GM19328 (cell line): Measurements from ENCODE around the gene NUDCD3.

Experiments
- ATAC-seq: cut with Tn5 transposase; IDR thresholded peaks from one replicate; pipeline ENCODE4 v1.9.1; 2021; ENCODE audit warnings: mild to moderate bottlenecking, moderate library complexity; ENCODE audit not compliant: unreplicated experiment

Gene NUDCD3

DNA sequence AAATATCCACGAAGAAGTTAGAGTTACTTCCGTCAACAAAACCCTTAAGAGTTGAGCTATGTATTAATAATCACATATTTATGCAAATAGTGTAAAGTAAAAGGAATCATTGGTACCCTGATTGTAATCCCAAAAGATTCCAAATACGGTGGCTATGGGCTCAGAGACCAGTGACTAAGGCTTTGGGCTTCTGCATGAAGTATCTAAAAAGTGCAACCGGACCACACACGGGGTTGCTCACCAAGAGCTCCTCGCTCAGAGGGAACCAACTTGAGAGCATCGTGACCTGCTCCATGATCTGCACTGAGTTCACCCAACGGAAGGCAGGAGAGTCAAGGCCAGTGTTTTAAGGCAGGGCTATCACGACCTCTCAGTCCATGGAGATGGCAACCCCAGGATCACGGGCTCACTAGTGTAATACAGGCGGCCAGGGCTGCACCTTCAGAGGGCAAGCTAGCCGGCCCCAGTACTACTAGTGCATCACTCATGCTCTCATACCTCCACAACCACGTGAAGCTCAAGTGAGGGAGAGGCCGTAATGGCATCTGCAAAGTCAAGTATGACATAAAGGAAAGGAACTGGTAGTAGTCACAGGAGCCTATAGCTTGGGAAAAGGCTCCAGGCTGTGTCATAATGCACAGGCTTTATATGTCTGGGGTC lies 87.9 kb downstream of the NUDCD3 start:
- ATAC-seq, result no peak

DNA sequence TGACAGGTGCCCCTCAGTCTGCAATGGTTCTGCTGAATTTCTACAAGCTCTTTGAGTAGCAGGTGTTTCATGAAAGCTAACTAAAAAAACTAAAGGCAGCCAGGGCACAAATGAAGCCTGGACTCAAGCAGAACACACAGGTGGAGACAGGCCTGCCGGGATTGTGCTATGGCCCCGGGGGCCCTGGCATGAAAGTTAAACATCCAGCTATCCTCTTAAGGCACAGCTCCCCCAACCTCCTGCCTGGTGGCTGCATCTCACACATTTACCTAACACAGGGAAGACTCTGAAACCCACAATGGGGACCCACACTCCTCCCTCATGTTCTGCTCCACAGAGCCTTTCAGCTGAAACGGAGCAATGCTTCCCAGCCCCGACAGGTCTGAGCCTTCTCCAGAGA lies 88.8 kb downstream of the NUDCD3 start:
- no peak for ATAC-seq

DNA sequence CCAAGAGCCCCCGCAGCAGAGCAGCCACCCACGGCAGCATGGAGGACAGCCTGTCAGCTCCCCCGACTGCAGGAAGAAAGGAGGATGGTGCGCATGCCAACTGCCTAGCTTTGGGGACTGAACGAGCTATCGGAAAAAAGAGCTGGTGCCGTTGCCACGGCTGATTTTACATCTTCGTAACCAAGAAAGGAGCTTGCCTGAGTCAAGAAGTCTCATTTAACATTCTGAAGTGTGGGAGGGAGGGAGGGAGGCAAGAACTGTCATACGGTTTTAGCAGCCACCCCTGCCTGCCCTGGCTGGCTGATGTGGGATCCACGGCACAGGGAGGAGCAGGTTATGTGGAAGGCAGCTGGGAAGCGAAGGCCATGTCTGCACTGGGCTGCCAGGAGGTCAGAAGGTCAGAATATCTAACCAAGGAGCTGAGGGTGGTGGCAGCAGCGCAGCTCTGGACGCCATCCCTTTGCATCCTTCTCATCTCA lies 90.4 kb downstream of the NUDCD3 start:
- no peak for ATAC-seq

DNA sequence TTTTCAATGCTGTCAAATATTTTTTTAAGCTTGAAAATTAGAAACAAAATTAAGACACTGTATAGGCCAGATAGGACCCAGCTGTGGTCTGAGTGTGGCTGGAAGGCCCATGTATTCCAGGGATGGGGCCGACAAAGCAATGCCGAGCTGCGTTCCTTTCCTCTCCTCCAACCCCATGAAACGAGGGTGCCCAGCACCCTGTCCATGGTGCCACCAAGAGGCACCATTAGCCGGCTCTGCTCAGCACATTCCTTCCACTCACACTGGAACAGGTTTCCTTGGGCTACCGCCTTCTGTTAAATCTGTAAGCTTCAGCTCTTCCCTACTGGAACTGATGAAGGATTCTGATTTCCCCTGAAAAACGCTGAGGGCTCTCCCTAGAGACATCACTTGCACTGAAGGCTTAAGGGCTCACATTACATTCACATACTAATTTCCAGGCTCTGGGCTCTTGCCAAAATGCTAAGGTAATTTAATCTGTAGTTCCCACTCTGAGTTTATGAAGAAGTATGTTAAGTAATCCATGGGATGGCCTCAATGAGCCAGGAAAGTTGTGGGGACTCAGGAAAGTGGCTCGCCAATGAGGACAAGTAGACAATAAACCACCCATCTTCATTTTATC lies 91.4 kb downstream of the NUDCD3 start:
- ATAC-seq, result no peak

DNA sequence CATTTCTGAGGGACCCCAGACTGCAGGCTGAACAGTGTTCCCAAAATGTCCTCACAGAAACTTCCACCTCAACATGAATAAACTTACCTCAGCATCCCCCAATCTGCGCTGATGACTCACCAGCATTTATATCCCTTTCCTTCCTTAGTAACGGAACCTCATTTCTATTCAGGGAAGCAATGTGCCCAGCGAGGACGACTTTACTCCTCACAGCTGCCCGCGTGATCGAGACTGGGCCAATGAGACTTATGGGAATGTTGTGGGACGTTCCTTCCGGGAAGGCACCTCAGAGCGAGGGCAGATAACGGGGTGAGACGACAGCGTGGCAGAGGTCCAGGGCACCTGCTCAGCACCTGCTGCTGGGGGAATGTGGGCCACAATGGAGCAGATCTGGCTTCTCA lies 91.9 kb downstream of the NUDCD3 start:
- no peak for ATAC-seq

DNA sequence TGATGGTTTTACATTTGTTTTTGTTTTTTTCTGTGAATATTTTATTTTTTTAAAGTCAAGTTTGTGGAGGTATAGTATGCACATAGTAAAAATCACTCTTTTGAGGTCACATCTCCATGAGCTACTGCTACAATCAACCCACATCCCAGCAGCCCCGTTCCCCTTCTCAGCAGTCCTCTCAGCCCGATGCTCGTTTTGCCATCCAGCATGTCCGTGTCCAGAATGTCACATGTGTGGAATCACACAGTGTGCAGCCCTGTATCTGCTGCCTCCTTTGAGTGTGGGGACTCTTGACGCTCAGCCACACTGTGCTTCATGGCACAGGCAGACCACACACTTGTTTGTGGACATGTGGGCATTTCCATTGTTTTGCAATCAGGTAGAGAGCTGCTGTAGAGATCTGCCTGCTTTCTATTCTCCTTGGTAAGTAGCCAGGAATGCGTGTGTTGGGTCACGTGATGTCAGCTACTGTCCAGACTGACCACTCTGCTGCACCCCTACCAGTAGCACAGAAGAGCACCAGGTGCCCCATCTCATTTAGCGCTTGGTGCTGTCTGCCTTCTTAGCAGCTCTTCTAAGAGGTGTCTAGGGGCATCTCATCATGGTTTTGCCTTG lies 93.4 kb downstream of the NUDCD3 start:
- no peak for ATAC-seq

DNA sequence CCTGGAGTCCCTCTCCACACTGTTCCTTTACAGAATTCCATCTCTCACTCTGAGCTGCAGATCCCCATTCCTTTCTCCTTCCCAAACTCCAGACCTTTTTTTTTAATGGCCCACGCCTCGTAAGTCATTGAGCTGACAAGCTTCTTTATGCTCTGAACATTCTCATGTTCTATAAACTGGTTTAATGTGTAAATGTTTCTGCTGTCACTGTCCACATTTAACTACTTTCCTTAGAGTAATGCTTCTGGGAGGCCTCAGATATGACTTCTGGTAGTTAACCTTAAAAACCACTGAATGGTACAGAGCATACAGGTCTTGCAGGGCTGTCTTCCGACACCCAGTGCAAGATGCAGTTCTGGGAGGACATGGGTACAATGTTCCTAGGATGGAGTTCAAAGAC lies 94.0 kb downstream of the NUDCD3 start:
- ATAC-seq, result no peak

DNA sequence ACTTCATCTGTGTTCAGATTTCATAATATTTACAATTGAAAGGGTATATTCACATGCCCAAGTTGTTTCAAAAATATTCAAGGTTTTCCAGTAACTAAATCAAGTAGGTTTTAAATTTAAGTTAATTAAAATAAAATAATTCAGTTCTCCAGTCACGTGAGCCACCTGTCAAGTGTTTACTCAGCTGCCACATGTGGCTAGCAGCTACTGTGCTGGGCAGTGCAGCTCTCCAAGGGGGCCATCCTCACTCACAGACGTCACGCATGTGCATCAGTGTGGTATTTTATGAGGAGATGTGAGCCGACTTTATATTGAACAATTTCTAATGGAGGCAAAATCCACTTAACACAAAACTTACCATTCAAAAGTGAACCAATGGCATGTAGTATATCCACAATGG lies 95.4 kb downstream of the NUDCD3 start:
- ATAC-seq, result no peak

DNA sequence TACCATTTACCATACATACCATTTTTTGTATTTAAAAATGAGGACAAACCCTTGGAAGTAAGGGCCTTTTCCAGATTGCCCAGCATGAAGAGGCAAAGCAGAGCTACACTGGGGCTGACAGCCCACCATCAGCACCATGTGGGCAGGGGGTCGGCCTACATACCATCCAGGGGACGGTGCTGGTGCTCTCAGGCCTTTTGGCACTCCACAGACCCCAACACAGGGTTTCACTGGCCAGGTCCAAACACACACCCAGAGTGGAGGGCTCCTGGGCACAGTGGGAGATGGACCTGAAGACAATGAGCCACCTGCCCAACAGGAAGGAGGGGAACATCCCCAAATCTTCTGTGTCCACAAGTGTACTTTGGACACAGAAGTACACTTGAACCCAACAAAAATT lies 95.8 kb downstream of the NUDCD3 start:
- no peak for ATAC-seq

DNA sequence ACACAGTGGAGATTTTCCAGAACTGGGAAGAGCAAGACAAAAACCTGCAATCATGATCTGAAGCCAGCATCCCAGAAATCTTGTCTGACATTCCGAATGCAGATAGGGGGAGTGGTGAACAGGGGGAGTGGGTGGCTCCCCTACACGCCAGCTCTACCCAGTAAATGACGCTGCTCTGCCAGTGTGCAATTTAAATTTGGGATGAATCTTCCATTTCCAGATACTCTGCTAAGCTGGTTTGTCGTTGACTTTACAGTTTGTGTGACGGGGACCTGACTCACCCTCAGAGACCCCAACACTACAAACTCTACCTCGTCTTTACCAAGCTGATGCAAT lies 96.4 kb downstream of the NUDCD3 start:
- no peak for ATAC-seq

DNA sequence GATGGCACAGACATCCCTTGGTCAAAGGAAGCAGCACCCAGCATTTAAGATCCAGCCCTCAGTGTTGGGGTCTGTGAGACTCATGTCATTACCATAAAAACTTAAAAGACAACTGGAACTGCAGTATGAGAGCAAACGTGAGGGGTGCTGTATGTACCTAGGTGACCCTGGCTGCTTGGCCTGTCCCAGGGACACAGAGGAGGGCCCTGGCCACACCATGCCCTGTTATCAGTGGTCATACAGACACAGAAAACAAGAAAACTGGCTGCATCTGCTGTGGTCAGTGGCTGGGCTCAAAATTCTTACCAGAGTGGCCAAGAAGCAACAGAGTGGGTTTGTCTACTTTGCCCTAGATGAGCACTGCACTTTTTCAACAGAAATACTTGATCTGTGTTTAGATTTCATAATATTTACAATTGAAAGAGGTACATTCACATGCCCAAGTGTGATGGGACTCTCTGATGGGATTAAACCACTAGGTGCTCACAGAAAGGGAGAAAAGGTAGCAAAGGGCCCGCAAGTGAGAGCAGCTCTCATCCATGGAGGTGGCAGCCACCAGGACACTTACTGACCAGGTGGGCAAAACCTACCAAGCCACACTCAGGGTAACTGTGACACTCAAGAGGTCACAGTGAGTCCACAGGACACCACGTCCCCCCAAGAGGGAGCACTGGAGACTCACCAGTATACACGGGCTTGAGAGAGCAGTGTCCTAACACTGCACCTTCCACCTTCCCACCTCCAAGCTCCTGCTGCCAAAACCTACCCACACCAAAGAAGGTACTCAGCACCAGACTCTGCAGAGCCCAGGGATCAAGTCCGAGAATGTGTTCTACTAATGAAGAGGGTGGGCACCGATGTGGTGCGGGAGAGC lies 97.0 kb downstream of the NUDCD3 start:
- no peak for ATAC-seq

DNA sequence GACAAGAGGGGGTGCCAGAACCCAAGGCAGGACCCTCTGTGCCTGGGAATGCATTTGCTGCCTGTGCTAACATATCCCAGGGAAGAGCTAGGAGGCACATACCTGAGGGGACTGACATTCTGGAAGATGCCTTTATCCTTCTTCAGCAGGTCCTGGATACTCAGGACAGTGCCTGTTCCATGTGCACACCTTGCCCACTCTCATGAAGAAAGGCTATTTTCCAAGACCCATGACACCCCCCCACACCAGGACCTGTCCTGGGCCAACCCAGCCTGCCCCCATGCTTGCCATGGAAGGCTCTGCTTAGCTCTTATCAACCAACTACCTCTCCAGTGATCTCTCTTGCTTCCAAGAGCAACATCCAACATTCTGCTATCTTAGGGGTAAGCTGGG lies 97.8 kb downstream of the NUDCD3 start:
- ATAC-seq, result no peak

DNA sequence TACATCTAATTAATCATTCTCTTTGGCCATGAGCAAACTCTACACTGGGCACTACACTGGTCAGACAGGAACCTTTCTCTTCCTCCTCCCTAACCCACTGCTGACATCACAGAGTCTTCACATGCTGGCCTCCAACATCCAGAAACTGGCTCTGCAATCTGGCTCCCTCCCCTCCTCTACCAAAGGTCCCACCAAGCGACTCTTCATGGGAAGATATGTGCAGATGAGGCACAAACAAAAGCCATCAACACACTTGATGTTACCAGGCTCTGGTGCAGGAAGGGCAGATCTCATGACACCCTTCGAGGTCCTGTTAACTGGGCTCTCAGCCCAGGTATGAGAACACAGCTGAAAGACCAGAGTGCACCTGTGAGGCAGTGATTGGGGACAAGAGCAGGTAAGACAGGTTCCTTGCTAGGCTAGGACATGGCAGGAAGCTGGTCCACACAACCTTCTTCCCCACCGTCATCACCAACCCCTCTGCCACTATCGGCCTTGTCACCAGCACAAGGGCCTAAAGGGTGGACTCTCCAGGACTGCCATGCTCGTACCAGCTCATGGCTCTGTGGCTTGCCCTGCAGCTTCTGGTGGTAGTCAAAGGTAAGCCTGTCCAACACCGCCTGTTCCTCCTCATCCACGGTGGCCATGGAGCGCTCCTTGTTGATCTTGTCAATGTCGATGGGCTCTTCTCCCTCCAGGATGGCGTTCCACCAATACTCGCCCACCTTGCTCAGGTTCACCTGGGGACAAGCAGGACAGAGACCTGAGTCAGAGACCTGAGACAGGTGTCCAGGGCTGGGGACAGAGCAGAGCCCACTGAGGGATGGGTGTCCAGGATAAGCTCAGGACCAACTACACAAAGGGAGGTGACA lies 98.5 kb downstream of the NUDCD3 start:
- no peak for ATAC-seq

DNA sequence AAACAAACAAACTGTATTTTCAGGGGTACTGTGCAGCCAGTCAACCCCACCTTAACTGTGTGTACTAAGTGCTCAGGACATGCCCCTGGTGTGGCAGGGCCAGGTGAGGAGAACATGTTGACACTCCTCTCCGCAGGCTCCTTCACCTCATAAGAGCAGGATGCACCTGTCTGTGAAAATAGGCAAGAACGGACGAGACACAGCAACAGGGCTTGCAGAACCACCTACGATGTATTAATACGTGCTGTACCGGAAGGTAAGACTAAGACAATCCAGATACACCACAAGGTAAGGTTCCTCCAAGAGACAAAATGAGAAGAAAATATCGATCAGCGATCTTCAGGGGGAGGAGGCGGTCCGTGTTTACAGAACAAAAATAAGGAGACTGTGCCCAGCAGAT lies 99.3 kb downstream of the NUDCD3 start:
- no peak for ATAC-seq

DNA sequence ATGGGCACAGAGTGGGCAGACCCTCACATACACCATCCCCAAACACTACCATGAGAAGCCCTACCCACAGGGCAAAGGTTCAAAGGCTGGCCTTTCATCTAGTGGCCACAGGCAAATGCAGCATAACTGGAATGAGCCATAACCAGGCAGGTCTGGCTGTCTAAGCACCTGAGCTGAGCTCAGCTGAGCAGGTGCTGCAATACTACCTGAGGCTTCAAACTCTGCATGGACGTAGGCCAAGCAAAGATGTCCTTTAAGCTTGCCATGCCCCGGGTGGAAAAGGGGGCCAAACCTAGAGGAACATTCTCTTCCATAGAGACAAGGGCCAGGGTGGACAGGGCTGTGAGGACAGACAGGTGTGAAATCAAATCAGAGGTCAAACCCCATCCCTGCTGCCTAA lies 99.8 kb downstream of the NUDCD3 start:
- no peak for ATAC-seq

DNA sequence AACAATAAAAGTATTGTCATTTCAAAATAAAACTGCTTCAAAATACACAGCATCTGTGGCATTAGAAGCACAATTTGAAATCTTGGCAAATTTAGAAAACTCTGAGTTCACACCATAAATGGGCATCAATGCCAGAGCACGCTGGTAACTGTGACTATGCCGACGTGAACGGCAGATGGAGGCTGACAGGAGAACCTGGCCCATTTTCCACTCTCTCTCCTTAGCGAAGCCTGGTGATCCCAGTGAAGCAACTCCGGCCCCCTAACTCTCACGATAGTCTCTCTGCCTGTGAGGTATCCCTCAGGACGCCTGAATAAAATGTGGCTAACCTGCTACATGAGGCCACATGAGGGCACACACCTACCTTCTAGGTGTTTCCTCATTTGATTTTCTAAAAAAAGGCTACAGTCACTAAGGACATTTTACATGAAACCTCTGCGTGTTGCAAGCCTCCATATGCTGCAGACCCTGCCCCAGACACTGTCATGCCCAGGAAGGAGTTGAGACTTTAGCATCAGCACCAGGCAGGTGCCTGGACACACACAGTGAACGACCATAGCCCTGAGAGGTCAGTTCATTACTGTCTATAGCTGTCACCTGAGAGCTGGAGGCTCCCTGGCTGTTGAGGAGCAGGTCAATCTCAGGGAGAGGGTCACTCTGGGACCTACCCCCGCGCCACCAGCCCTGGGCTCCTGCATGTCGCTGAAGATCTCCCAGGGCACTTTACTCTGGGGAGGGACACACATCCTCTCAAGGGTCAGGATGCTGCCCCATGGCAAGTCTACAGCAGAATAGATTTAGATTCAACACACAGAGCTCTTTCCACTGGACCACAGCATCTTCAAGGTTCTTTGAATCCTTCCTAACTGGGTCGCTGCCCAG lies 102.1 kb downstream of the NUDCD3 start:
- ATAC-seq, result no peak

DNA sequence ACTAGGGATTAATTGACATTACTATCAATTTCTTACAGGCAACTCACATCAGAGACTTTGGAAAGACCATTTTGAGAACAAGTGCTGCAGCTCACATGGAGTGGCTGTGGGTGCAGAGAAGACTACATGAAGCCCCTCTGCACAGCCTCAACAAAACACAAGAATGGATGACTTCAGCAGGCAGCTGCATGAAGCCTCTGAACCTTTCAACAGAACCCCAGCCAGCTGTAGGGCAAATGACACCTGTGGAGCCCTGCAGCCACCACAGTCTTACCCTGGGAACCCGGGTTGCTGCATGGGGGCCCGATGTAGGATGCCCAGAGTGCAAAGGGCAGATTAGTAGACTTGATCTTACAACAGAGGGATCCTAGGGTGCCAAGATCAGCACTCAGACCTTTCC lies 103.1 kb downstream of the NUDCD3 start:
- ATAC-seq, result no peak

DNA sequence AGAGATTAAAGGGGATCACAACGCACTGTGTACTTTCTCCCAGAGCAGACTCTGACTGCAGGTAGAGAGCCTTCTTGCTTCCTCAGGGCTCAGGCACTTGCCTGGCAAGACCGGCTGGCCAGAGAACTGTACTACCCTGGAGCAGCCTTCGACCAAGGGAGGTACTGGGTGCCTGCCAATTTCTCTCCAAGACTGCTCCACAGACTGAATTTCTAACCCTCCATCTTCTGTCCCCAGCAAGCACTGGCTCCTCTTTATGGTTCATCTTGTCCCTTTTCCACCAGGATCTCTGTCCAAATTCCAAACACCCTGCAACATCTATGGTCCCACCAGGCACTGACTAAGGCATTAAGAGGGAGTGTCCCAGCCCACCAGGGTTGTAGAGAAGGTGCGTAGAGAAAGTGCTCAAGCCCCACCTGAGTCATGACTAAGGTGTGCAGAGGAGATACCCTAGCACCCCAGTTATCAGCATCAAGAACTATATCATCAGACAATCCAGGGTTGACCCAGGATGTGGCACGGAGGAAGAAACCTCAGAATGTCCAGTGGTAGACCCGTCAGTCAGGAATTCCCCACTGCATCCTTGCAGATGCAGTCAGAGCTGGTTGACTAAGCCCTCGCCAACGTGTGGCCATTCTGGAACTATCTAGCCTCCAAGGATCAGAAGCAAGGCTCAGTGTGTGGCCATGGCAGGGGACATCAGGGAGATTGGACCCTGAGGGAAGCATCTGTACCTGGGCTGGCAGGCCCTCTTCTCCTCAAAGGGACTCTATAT lies 104.1 kb downstream of the NUDCD3 start:
- ATAC-seq, result no peak
